HG03045 (cell line): ENCODE measurements around the gene PRKACG.

ENCODE experiments used
- ATAC-seq: cut with Tn5 transposase; IDR thresholded peaks from one replicate; pipeline ENCODE4 v1.9.1; 2021; ENCODE audit warnings: mild to moderate bottlenecking, moderate library complexity; ENCODE audit not compliant: unreplicated experiment

PRKACG gene

GRCh38 chr9:68983522-68984424 is 30.1 kb downstream of the PRKACG start:
- no peak for ATAC-seq

DNA sequence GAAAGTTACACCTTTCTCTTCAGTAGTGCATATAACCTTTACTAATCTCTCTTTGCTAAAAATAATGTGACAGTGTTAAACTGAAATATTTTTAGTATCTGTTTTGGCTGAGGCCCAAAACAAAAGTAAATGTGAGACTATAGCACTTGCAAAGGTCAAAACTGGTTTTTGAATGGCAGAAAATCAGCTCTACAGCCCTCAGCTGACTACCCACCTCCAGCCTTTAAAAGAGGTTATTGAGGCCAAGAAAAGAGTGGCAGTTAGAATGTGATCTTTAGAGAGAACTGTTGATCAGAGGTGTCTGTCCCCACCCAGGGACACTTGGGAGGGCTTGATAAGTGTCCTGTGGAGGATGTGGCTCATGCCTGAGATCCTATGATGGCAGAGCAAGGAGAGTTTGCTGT is 30.9 kb downstream of the PRKACG start:
- ATAC-seq, result no peak

- ATAC-seq, result peak; percentile 38
These were observed 32.1 kb downstream of the PRKACG start for GRCh38 chr9:68981789-68982188.

DNA sequence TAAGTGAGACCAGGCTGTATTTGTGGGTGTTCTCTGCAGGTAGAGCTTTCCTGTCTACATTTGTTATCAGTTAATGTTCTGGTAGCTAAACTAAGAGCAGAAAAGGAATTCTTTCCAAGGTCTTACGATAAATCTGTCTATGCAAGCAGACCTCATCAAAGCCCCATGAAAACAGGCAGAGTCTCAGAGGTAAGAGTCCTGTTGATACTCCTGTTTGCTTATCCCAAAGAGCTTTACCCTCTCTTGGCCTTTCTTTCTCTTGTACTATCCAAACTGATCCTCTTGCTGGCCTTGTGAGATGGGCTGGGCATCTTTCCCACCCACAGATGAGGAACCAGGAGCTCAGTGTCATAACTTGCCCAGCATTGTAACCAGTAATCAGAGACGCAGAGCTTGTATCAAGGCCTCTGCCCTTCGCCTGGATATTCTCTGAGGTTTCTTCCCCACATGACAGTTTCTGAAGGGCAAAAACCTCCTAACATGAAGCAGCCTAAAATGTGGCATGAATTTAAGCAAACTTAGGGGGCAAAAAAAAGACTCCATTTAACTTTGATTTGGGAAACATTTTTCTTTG is 33.5 kb downstream of the PRKACG start:
- no peak for ATAC-seq

DNA sequence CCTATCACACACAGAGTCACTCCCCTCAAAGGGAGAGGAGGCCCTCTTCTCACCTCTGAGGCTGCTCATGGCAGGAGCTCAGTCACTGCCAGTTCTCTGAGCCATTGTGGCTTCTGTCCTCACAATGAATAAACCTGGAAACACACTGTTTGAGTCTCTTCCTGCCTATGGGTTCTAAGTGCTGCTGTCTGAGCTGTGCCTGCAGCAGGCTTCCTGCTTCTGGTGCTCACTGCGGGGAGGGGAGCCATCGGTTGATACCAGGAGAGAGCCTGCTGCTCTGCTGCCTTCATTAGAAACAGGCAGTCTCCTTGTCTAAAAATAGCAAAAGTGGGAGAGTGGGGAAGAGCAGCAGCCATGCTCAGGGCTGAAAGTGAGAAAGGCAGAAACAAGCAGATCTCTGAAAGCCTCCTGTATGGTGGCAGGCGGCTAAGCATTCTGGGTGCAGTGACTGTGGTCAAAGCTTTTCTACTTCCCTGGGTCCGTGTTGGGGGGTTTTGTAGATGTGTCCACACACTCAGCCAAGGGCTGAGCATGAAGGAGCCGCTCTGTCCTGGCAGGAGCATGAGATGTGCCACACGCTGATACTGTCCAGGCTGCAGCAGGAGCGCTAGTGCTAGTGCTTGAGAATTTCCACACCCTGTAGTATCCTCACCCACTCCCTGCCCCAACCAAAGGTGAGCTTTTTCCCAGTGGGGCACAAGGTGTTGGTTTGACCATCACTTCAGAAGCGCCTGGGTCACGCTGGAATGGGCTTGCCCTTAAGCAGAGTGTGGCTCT is 34.2 kb downstream of the PRKACG start:
- no peak for ATAC-seq

DNA sequence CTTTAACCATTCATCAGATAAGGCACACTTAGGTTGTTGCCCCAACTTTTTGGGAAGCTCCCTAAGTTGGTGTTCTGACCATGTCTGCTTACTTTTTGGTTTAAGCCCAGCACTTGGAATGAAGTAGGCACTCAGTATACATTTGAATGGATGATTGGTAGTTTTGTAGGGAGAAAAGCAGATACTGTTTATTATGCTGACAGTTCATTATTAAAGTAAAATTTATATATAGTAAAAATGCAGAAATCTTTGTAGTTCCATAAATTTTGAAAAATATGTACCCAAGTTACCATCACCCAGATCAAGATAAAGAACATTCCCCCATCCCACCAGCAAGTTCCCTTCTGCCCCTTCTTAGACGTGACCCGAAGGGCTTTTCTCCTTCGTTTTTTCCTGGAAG is 35.4 kb downstream of the PRKACG start:
- ATAC-seq, result no peak

- no peak for ATAC-seq
These were observed 35.8 kb downstream of the PRKACG start for GRCh38 chr9:68978066-68978465.

DNA sequence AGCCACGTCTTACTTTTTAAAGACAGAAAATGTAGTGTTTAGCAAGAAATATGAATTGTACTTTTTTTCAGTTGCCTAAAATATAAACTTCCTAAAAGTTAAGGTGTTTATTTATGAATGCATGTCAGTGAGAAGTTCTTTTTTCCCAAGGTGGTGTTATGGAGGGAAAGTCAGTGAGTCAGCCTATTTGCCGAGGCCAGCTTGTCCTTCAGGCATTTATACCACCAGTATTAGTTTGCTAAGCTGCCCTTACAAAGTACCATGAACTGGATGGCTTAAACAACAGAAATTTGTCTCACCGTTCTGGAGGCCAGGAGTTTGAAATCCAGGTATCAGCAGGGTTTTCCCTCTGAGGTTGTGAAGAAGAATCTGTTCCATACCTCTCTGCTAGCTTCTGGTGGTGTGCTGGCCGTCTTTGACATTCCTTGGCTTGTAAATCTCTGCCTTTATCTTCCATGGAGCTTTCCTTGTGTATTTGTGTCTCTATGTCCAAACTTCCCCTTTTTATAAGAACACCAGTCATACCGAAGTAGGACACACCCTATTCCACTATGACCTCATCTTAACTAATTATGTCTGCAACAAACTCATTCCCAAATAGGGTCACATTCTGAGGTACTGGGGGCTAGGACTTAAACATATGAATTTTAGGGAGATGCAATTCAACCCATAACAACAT is 38.4 kb downstream of the PRKACG start:
- ATAC-seq, result no peak

- no peak for ATAC-seq
These were observed 39.0 kb downstream of the PRKACG start for GRCh38 chr9:68974901-68975300.

DNA sequence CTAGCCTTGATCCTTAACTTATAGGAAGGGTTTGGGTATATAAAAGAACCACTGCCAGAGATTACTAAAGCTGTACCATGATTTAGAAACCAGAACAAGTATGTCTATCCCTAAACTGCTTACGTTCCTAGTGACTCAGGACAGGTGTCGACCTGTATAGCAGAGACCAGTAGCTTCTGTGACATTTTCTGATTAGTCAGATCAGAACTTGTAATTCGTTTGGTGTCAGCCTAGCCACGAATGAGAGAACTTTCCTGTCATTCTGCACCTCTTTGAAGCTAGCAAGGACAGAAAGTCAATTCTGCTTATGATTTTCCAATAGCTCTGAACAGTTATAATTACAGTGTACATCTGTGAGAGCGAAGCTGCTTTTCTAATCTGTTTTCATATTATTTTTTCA is 39.5 kb downstream of the PRKACG start:
- ATAC-seq, result peak; percentile 91

DNA sequence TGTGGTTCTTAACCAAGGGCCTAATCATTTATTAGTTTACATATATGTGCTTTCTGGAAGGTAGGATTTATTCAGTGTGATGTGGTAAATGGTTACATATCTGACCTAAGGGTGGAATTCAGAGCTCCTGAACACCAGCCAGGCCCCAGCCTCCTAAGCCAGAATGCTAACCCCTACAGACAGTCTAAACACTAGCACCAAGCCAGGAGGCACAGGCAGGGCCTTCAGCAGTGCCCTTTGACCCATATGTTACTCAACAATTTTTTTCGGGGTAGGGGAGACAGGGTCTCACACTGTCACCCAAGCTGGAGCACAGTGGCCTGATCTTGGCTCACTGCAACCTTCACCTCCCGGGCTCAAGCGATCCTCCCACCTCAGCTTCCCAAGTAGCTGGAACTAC is 40.3 kb downstream of the PRKACG start:
- ATAC-seq, result no peak

- no peak for ATAC-seq
These were observed 43.8 kb downstream of the PRKACG start for GRCh38 chr9:68970151-68970550.

DNA sequence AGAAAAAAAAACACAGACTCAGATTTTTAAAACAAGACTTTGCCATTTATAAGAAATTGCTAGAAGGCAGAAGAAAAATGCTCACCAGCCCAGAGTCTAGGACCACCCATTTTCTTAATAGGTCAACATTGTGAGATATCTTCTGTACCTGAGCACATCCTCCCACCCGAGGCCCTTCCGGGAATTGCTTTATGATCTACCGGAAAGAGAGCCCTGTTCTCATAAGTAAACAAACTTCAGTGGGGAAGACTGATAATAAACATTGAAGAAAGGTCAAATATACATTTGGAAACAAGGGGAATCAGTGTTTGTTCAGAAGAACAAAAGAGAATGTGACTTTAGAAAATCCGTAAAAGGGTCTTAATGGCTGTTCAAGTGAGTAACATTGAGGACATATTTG is 44.4 kb downstream of the PRKACG start:
- ATAC-seq, result no peak

DNA sequence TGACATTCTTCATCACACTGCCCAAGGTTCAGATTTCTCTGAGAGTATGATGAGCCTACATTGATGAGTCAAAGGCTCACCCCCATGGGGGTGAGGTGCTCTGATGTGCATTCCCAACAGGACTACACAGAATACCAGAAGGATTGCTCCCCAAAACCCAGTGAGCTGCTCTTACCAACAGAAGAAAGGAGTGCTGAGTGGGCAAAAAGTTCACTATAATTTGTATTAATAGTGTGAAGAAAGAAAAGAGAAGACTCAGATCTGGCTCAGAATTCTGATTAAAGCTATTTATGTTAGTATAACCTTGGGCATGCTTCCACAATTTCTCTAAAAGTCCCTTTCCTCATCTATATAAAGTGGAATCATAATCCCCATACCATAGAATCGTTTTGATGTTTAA is 46.1 kb downstream of the PRKACG start:
- no peak for ATAC-seq

- peak; percentile 61 for ATAC-seq
These were observed 47.4 kb downstream of the PRKACG start for GRCh38 chr9:68966496-68966944.

DNA sequence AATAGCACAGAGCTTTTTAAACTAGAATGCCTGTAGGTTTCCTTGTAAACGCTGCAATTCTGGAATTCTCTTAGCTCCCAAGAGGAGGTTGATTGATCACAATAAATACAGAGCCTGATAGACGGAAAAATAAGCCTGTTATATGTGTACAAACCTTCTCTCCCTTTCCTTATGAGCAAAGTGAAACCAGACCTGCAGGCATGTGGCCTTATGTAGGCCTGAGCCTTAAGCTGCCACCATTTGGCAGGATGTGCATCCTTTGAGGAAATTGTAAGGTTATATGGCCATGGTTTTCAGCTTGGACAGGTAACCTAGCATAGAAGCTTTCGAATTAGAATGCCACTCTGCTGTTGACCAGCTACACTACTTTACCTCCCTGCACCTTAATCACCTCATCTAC is 49.1 kb downstream of the PRKACG start:
- ATAC-seq, result no peak

DNA sequence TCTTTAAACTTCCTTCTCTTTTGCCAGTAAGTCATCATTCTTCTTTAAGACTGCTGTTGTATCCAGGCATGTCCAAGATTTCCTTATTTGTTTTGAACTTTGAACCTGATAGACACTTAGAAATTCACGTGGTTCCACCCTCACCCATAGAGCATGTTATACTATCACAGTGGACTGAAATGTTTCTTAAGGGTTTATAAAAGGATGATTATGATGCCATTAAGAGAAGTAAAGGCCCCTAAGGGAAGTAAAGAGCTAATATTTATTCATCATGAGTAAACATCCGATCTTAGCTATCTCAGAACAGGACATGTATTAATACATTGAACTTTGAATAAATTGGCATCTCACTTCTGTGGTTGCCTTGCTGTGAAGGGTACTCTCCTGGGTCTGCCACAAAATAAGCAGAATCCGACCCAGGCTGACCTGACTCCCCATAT is 49.8 kb downstream of the PRKACG start:
- no peak for ATAC-seq

- no peak for ATAC-seq
These were observed 50.5 kb downstream of the PRKACG start for GRCh38 chr9:68963416-68963815.
